Measurements from ENCODE around the gene RIPK3.
"Not testable (repeated sequence)": the region's sequence is repeated elsewhere in the genome, so short reads cannot be mapped to it uniquely, and the experiment has no call there.

Gene RIPK3

DNA sequence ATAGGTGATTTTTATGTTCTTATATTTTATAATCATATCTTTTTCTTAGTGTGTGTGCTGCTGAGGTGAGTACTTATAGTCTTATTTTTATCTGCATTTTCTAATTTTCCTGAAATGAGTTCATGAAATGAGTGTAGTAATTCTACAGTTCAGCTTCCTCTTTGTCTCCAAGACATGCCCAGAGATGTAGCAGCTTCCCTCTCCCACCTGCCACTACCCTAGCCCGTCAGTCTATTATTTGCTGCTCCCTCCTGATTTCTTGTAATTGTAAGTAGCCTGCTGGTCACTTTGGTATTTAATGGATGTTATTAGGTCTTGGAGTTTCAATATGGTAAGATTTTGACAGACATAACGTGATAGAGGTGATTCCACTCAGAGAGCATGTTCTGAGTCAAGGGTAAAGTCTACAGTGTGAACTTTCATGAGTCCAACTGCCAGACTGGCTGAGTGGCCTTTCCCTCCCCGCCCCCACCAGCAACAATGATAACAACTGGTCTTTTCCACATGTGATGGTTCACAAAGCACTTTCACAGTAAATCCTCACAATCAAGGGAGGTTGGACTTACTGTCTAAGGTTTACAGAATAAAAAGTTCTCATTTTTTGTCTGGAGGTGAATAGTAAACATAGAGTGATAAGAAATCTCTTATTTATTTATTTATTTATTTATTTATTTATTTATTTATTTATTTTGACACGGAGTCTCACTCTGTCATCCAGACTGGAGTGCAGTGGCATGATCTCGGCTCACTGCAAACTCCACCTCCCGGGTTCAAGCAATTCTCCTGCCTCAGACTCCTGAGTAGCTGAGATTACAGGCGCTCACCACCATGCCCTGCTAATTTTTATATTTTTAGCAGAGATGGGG, 4.2 kb upstream of the RIPK3 start:
- no peak for DNase-seq

DNA sequence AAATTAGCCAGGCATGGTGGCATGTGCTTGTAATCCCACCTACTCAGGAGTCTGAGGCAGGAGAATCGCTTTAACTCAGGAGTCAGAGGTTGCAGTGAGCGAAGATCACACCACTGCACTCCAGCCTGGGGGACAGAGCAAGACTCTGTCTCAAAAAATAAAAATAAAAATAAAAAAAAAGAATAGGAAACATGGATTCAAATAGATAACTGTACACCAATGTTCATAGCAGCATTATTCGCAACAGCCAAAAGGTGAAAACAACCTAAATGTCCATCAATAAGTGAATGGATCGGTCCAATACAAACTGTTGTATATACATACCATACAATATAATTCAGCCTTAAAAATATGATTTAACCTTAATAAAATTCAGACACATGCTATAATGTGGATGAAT, 3.1 kb upstream of the RIPK3 start:
- no peak for DNase-seq

GRCh38 chr14:24340606-24341005, 815 bp upstream of the RIPK3 start:
- DNase-seq: no peak

GRCh38 chr14:24338843-24339242, 948 bp downstream of the RIPK3 start:
- no peak for DNase-seq

DNA sequence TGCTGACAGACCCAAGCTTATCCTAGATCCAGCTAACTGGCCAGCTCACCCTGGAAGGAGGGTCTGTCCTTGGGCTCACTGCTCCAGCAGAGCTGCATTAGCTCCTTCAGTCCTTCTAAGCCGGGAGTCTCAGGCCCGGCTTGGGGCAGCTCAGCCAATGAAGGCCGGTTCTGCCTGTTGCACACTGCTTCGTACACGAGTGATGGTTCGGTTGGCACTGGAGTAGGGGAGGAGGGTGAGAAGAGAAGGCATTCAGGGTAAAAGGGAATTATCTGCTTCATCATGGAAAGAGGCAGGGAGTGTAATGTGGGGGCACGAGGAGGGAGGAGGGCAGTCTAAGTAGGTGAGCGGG, 2.0 kb downstream of the RIPK3 start:
- no peak for DNase-seq

- no peak for DNase-seq
These were observed 2.5 kb downstream of the RIPK3 start for GRCh38 chr14:24337144-24337823.

- no peak for DNase-seq
These were observed 4.2 kb downstream of the RIPK3 start for GRCh38 chr14:24335461-24336171.

GRCh38 chr14:24334431-24335291, 5.1 kb downstream of the RIPK3 start, which contains the start of gene ADCY4:
Gene ADCY4 (minus strand): TSS chr14:24335071. CDS start chr14:24334652, 419 bp downstream.
- DNase-seq: no peak

GRCh38 chr14:24332268-24332993, 7.4 kb downstream of the RIPK3 start:
- DNase-seq: peak; percentile 32 to 47

DNA sequence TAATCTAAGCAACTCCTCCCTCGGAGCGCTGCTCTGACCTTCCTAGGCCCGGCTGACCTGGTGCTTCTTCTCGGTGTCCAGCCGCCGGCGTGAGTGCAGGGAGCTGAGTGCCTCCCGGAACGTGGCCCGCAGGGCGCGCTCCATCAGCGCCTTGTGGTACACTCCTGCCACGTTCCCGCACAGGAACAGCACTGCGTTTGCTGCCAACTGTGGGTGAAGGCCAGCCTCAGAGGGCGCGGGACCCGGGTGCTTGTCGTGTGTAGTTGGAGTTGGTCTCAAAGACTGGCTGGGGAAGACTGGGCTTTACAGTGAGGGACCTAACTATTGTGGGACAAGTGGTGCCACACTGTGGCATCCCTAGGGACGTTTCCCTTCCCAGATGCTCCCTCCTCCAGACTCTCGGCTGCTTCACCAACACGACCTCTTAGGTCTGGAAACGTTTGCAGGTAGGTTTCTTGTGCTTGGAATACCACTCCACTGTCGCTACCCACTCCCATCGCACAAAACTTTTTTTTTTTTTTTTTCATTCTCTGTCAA, 8.0 kb downstream of the RIPK3 start:
- no peak for DNase-seq

- DNase-seq: no peak
These were observed 8.7 kb downstream of the RIPK3 start for GRCh38 chr14:24330973-24331674.

- DNase-seq: no peak
These were observed 10.1 kb downstream of the RIPK3 start for GRCh38 chr14:24329736-24330135.

DNA sequence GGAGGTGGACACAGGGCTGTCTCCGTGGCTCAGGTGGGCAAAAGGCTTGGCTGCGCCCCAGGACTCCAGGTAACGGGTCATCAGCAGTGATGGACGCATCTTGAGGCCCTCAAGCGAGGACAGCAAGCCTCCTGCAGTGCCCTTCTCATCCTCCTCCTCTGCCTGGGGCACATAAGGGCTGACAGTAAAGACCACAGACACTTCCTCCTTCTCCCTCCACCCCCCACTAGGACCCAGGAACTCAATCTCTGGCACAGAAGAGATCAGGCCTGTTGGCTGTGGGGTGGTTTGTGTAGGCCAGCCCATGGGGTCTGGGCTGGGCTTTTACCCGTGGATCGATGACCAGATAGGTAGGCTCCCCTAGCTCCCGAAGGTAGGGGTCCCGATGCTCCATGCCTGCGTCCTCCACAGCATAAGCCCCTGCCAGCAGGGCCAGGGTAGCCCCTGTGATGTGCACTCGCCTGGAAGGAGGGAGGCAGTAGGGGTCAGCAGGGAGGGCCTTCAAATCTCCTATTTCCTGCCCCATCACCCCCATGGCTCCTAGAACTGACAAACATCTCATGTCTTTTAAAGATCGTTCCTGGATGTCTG, 10.6 kb downstream of the RIPK3 start:
- no peak for DNase-seq

GRCh38 chr14:24327914-24328313, 11.9 kb downstream of the RIPK3 start:
- DNase-seq: not testable (repeated sequence)

- DNase-seq: no peak
These were observed 12.5 kb downstream of the RIPK3 start for GRCh38 chr14:24327303-24327702.

DNA sequence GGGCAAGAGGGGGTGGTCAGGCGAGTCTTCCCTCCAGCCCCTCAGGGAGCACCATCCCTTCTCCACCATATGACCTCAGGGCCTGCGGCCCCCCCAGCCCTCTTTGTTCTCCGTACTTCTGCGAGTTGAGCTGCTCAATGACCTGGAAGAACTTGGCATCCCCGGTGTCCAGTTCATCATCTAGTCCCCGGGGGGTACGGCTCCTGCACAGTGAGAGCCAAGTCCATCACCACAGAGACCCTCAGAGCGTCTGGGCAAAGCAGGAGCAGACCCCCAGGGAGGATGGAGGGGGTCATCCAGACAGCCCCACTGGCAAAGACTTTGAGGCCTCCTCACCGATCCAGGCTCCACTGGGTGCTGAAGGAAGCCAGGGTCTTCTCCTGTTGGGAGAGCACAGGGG, 13.8 kb downstream of the RIPK3 start:
- DNase-seq: no peak

DNA sequence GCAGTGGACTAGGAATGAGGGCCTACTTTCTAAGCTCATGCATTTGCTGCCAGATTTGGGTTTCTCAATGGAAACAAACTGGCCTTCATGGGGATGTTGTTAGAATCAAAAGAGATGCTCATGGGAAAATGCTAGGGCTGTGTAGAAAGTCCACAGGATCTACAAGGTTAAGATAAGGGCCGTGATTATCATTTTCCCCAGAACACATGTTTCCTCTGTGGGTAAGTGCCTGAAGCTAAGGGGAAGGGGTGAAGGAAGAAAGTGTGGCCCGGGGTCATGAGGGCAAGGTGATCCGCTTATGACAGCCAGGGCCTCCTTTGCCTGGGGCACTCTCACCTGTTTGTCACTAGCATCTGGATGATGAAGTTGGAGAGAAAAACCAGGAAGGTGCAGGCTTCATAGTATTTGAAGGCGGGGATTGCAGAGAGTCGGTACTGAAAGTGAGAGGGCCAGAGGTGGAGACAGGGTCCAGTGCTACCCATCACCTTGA, 14.7 kb downstream of the RIPK3 start:
- DNase-seq: no peak

- no peak for DNase-seq
These were observed 15.8 kb downstream of the RIPK3 start for GRCh38 chr14:24324024-24324423.

DNA sequence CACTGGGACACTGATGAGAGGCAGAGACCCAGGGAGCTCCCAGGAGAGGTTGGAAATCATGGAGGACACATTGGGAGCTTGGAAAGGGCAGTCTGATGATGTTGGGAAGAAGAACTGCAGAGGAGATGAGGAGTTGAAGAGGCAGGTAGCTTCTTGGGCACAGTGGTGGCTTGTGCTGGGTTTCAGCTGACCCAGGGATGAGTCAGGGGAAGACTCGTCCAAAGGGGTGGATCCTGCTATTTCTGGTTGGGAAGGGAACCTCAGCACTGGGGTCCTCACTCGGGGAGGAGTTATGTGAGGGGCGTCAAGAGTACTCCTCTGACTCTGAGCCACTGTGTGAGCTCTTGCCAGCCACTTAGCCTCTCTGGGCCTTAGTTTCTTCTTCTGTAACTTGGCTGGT, 16.4 kb downstream of the RIPK3 start:
- DNase-seq: no peak

- DNase-seq: no peak
These were observed 17.1 kb downstream of the RIPK3 start for GRCh38 chr14:24322672-24323071.

All from hippocampal formation (tissue), 2 donors.